ENCODE data around the gene CDK5RAP2.

DNA sequence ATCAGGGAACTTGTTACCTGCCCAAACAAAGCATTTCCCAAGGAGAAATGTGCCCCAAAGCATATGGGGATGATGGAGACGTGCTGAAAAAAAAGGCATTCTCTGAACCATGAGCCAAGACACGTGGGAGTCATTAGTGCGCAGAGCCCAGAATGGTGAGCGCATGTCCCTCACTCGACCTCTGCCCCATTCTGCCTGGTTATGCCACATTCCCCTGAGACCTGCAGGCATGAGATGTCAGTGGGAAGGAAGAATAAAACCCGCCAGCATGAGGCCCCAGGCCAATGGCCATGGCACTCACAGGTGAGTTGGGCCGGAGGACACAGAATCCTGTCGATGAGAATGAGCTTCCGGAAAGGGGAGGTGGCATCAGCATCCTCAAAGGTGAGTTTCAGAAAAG lies 228.9 kb downstream of the CDK5RAP2 start:
- TF ChIP-seq, protein P1, sequence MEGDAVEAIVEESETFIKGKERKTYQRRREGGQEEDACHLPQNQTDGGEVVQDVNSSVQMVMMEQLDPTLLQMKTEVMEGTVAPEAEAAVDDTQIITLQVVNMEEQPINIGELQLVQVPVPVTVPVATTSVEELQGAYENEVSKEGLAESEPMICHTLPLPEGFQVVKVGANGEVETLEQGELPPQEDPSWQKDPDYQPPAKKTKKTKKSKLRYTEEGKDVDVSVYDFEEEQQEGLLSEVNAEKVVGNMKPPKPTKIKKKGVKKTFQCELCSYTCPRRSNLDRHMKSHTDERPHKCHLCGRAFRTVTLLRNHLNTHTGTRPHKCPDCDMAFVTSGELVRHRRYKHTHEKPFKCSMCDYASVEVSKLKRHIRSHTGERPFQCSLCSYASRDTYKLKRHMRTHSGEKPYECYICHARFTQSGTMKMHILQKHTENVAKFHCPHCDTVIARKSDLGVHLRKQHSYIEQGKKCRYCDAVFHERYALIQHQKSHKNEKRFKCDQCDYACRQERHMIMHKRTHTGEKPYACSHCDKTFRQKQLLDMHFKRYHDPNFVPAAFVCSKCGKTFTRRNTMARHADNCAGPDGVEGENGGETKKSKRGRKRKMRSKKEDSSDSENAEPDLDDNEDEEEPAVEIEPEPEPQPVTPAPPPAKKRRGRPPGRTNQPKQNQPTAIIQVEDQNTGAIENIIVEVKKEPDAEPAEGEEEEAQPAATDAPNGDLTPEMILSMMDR (IDR thresholded peaks at IDR 0.05): no peak
- TF ChIP-seq POLR2A (IDR thresholded peaks at IDR 0.05): no peak
- no peak for TF ChIP-seq EP300 (IDR thresholded peaks at IDR 0.05)
